Astrocyte (in vitro differentiated cells and primary cell): ENCODE results near the gene SYVN1.

Source experiments
- EZH2 ChIP-seq: IDR thresholded peaks from 2 replicates; pipeline ENCODE4 v1.6.1; 2012; ENCODE audit warnings: mild to moderate bottlenecking, low read length, inconsistent platforms; ENCODE audit not compliant: insufficient read depth
- TF ChIP-seq, protein P1 (sequence below): IDR thresholded peaks from 2 replicates; pipeline ENCODE4 v1.5.1; 2011; ENCODE audit warnings: low read depth, mild to moderate bottlenecking, inconsistent platforms, low read length, moderate library complexity; ENCODE audit not compliant: insufficient read depth

DNA sequence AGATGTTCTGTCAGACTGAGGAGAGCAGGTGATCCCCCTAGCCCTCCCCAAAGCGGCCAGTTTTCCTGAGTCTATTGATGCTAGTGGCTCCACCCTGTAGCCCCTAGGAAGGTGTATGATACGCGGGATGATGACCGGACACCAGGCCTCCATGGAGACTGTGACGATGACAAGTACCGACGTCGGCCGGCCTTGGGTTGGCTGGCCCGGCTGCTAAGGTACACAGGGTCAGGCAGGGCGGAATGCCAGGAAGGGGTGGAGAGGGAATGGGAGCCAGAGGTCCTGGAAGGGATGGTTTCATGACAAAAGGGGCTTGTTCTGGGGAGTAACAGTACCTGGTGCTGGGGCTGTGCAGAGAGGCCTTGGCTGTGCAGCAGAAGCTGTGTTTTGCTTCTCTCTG is 47.1 kb downstream of the SYVN1 start:
- TF ChIP-seq, protein P1, sequence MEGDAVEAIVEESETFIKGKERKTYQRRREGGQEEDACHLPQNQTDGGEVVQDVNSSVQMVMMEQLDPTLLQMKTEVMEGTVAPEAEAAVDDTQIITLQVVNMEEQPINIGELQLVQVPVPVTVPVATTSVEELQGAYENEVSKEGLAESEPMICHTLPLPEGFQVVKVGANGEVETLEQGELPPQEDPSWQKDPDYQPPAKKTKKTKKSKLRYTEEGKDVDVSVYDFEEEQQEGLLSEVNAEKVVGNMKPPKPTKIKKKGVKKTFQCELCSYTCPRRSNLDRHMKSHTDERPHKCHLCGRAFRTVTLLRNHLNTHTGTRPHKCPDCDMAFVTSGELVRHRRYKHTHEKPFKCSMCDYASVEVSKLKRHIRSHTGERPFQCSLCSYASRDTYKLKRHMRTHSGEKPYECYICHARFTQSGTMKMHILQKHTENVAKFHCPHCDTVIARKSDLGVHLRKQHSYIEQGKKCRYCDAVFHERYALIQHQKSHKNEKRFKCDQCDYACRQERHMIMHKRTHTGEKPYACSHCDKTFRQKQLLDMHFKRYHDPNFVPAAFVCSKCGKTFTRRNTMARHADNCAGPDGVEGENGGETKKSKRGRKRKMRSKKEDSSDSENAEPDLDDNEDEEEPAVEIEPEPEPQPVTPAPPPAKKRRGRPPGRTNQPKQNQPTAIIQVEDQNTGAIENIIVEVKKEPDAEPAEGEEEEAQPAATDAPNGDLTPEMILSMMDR: no peak
- no peak for TF ChIP-seq EZH2
